ENCODE measurements around the gene CNTLN. TPM values are rescaled to one million over a fixed set of nuclear protein-coding genes. Genes with fewer than 3 reads are reported as not detected.

Gene CNTLN
- 16.7 and 18.0 TPM in 2 replicates for total RNA-seq
- long read RNA-seq, full-length matches to known transcripts: 1 of 14 reads
- long read RNA-seq, partial matches to known transcripts: 7 of 14 reads
- long read RNA-seq, other reads (novel, unspliced or antisense): 6 of 14 reads

DNA sequence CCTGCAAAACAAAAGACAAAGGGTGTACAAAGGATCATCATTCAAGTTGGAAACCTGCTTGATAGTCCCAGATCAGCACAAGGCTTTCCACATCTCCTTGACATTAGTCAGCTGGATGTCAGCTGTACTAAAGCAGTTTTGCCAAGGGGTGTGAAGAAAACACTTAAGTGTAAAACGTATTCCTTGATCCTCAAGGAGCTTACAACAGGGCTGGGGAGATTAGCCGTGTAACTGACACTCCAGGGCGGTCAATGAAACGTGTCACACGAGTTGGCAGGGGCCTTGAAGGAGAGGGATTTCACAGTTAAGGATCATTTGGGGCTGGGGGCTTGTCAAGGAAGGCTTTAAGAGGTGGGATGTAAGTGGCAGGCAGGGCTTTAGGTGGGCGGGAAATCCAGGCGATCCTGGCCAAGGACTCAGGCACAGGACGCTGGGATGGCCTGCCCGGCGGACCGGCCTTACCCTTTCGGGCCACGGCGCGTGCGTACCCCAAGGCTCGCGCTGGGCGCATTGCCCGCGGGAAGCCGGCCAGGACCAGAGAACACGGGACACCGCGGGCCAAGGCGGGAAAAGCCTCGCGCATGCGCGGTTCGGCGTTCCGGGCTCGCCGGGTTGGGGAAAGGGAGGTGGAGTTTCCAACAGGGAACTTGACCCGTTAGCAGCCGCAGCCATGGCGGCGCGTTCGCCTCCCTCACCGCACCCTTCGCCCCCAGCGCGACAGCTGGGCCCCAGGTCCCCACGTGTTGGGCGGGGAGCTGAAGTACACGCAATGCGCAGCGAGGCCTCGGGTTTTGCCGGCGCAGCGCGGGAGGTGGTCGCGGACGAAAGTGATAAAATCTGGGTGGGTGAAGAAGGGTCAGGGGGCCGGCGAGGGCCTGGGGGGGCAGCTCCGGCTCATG is at the start of gene CNTLN:
TSS of gene CNTLN (plus strand) at position 645 of the 899 bp plus-strand sequence. CDS start at position 671, 26 bp downstream.
- peak; percentile 98 for DNase-seq (ENCODE audit: low read depth, low spot score)
- TF ChIP-seq, protein P1, sequence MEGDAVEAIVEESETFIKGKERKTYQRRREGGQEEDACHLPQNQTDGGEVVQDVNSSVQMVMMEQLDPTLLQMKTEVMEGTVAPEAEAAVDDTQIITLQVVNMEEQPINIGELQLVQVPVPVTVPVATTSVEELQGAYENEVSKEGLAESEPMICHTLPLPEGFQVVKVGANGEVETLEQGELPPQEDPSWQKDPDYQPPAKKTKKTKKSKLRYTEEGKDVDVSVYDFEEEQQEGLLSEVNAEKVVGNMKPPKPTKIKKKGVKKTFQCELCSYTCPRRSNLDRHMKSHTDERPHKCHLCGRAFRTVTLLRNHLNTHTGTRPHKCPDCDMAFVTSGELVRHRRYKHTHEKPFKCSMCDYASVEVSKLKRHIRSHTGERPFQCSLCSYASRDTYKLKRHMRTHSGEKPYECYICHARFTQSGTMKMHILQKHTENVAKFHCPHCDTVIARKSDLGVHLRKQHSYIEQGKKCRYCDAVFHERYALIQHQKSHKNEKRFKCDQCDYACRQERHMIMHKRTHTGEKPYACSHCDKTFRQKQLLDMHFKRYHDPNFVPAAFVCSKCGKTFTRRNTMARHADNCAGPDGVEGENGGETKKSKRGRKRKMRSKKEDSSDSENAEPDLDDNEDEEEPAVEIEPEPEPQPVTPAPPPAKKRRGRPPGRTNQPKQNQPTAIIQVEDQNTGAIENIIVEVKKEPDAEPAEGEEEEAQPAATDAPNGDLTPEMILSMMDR (conservative IDR thresholded peaks at IDR 0.05): no peak
- peak within 1 kb of the TSS; percentile 97 for H3K27ac Mint-ChIP-seq (ENCODE audit: unreplicated experiment)
- peaks cover 28% of the 10 kb centered on the region for H3K4me1 Mint-ChIP-seq
- H3K9me3 Mint-ChIP-seq: peaks cover 8% of the 10 kb centered on the region
- H3K4me3 Mint-ChIP-seq: peak within 1 kb of the TSS; percentile 95
- peaks cover 8% of the 10 kb centered on the region for H3K36me3 Mint-ChIP-seq (ENCODE audit: low read depth)
- peaks cover 4% of the 10 kb centered on the region for H3K27me3 Mint-ChIP-seq (ENCODE audit: low read depth)

DNA sequence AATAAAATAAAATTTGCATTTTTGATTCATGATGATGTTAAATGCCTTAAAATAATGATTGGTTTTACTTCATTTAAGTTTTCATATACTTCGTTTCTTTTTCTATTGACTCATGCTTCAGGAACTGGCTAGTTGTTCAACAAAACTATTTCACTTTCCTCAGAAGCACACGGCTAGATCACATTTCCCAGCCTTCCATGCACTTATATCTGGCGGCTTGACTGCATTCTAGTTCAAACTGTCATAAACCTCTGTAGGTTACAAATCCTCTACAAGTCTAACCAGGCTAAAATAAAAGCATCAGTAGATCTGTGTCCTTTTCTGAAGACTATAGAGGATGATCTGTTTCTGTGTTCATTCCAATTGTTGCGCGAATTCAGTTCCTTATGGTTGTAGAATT is 46.3 kb upstream of the CNTLN start:
- no peaks in the 10 kb centered on the region for H3K36me3 Mint-ChIP-seq (ENCODE audit: low read depth)
- no peaks in the 10 kb centered on the region for H3K27me3 Mint-ChIP-seq (ENCODE audit: low read depth)
- H3K4me1 Mint-ChIP-seq: no peaks in the 10 kb centered on the region
- no peak overlapping the region for H3K4me3 Mint-ChIP-seq
- TF ChIP-seq, protein P1 (conservative IDR thresholded peaks at IDR 0.05): no peak
- no peak for DNase-seq (ENCODE audit: low read depth, low spot score)
- no peak overlapping the region for H3K27ac Mint-ChIP-seq (ENCODE audit: unreplicated experiment)
- H3K9me3 Mint-ChIP-seq: no peaks in the 10 kb centered on the region

GRCh38 chr9:17090041-17090440 is 44.8 kb upstream of the CNTLN start:
- DNase-seq (ENCODE audit: low read depth, low spot score): no peak
- Mint-ChIP-seq H3K27ac (ENCODE audit: unreplicated experiment) (no peak overlapping the region), H3K36me3 (ENCODE audit: low read depth) (no peaks in the 10 kb centered on the region), H3K4me3 (no peak overlapping the region), H3K9me3 (no peaks in the 10 kb centered on the region), H3K27me3 (ENCODE audit: low read depth) (no peaks in the 10 kb centered on the region), H3K4me1 (no peaks in the 10 kb centered on the region)
- TF ChIP-seq, protein P1 (conservative IDR thresholded peaks at IDR 0.05): no peak

GRCh38 chr9:17116400-17116837 is 18.4 kb upstream of the CNTLN start:
- Mint-ChIP-seq H3K4me1 (no peaks in the 10 kb centered on the region), H3K27me3 (ENCODE audit: low read depth) (no peaks in the 10 kb centered on the region), H3K27ac (ENCODE audit: unreplicated experiment) (no peak overlapping the region), H3K4me3 (no peak overlapping the region), H3K9me3 (no peaks in the 10 kb centered on the region), H3K36me3 (ENCODE audit: low read depth) (peaks cover 2% of the 10 kb centered on the region)
- TF ChIP-seq, protein P1 (conservative IDR thresholded peaks at IDR 0.05): peak; percentile 71
- no peak for DNase-seq (ENCODE audit: low read depth, low spot score)

GRCh38 chr9:17117372-17117771 is 17.5 kb upstream of the CNTLN start:
- Mint-ChIP-seq H3K27ac (ENCODE audit: unreplicated experiment) (no peak overlapping the region), H3K4me1 (no peaks in the 10 kb centered on the region), H3K9me3 (no peaks in the 10 kb centered on the region)

More at GRCh38 chr9:17117372-17117771, 17.5 kb upstream of the CNTLN start:
- no peak for DNase-seq (ENCODE audit: low read depth, low spot score)
- Mint-ChIP-seq H3K4me3 (no peak overlapping the region), H3K27me3 (ENCODE audit: low read depth) (no peaks in the 10 kb centered on the region), H3K36me3 (ENCODE audit: low read depth) (no peaks in the 10 kb centered on the region)
- TF ChIP-seq, protein P1 (conservative IDR thresholded peaks at IDR 0.05): no peak

All from neural crest cell (in vitro differentiated cells).